ENCODE measurements around the gene ARL15. TPM values are rescaled to one million over a fixed set of nuclear protein-coding genes. Genes with fewer than 3 reads are reported as not detected.

Gene ARL15
- total RNA-seq, 1 experiment from 2014 or later: 13.0 TPM

DNA sequence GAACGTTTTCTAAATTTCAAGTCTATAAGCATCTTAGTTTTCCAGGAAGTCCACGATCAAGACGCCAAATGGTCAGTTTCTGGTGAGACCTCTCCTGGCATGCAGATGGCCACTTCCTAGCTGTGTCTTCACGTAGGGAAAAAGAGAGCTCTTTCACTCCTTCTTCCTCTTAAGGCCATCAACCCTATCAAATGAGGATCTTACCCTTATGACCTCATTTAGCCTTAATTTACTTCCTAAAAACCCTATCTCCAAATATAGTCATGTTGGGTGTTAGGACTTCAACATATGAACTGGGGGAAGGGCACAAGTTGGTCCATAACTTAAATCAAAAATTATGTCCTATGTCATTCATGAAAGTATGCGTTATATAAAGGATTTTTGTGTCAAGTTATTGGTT, 229.5 kb downstream of the ARL15 start:
- Histone ChIP-seq H3K9ac (ENCODE audit: extremely low read depth, insufficient read length, low read length) (no peak overlapping the region), H3T11ph (ENCODE audit: low read length) (no peak overlapping the region), H2BK5ac (ENCODE audit: insufficient read length, low read length) (no peak overlapping the region), H3K56ac (ENCODE audit: insufficient read length, low read depth, low read length) (no peak overlapping the region), H3K79me1 (ENCODE audit: insufficient read depth, low read depth, low read length, poor library complexity, severe bottlenecking) (no peaks in the 10 kb centered on the region), H3K23me2 (ENCODE audit: insufficient read length, low read depth, low read length, poor library complexity, severe bottlenecking) (no peaks in the 10 kb centered on the region), H3K4me2 (ENCODE audit: insufficient read depth, insufficient read length, low read length) (no peak overlapping the region), H3K14ac (ENCODE audit: insufficient read depth, low read length) (no peak overlapping the region), H4K5ac (ENCODE audit: insufficient read length, low read depth, low read length) (no peak overlapping the region), H2AK5ac (ENCODE audit: insufficient read length, low read length) (no peak overlapping the region), H3K9me3 (ENCODE audit: control insufficient read depth, low read depth, low read length) (no peaks in the 10 kb centered on the region), H3K27ac (ENCODE audit: insufficient read length, low read depth, low read length) (no peak overlapping the region), H2BK15ac (ENCODE audit: low read depth, low read length) (no peak overlapping the region), H3K18ac (ENCODE audit: insufficient read length, low read depth, low read length) (no peak overlapping the region), H3K4ac (ENCODE audit: low read depth, low read length) (no peak overlapping the region), H3K27me3 (ENCODE audit: insufficient read depth, low read length) (no peaks in the 10 kb centered on the region), H4K8ac (replicated peaks; ENCODE audit: insufficient read length, low read depth, low read length) (no peak overlapping the region), H3K79me2 (ENCODE audit: insufficient read depth, low read length) (no peaks in the 10 kb centered on the region), H2BK20ac (ENCODE audit: low read depth, low read length, poor library complexity, severe bottlenecking) (no peak overlapping the region), H3K23ac (ENCODE audit: insufficient read length, low read depth, low read length) (no peak overlapping the region), H2AFZ (ENCODE audit: low read length) (no peak overlapping the region), H3K4me1 (ENCODE audit: insufficient read depth, low read length) (no peaks in the 10 kb centered on the region), H2BK120ac (ENCODE audit: low read depth, low read length, poor library complexity, severe bottlenecking) (no peak overlapping the region), H2BK12ac (ENCODE audit: insufficient read length, low read depth, low read length) (no peak overlapping the region), H4K20me1 (ENCODE audit: control insufficient read depth, insufficient read depth, insufficient read length) (no peaks in the 10 kb centered on the region), H4K91ac (ENCODE audit: insufficient read length, low read depth, low read length) (no peak overlapping the region)
- no peak overlapping the region for H3K4me3 Mint-ChIP-seq
- WGBS (ENCODE audit: extremely low coverage, insufficient read length, low lambda C conversion rate): no CpG with 5 or more reads among the region's 5 CpGs
- H3K9me3 Mint-ChIP-seq: no peaks in the 10 kb centered on the region
- H3K4me1 Mint-ChIP-seq: no peaks in the 10 kb centered on the region
- H3K27ac Mint-ChIP-seq: no peak overlapping the region
- DNase-seq: no peak
- H3K36me3 Mint-ChIP-seq (ENCODE audit: insufficient read depth in 1 of 3, low read depth in 3 of 3): peaks cover 0 to 3% (median 0%) of the 10 kb centered on the region in 3 experiments; a peak in 1 of 7 replicates
- H3K27me3 Mint-ChIP-seq (ENCODE audit: low read depth): no peaks in the 10 kb centered on the region
- TF ChIP-seq, protein P1, sequence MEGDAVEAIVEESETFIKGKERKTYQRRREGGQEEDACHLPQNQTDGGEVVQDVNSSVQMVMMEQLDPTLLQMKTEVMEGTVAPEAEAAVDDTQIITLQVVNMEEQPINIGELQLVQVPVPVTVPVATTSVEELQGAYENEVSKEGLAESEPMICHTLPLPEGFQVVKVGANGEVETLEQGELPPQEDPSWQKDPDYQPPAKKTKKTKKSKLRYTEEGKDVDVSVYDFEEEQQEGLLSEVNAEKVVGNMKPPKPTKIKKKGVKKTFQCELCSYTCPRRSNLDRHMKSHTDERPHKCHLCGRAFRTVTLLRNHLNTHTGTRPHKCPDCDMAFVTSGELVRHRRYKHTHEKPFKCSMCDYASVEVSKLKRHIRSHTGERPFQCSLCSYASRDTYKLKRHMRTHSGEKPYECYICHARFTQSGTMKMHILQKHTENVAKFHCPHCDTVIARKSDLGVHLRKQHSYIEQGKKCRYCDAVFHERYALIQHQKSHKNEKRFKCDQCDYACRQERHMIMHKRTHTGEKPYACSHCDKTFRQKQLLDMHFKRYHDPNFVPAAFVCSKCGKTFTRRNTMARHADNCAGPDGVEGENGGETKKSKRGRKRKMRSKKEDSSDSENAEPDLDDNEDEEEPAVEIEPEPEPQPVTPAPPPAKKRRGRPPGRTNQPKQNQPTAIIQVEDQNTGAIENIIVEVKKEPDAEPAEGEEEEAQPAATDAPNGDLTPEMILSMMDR (conservative IDR thresholded peaks at IDR 0.05): no peak
